Stimulated activated CD4-positive, alpha-beta T cell treated with anti-CD3 and anti-CD28 coated beads, Interleukin-2, amount 100 ng/mL, for 24 hours (primary cell): ENCODE results near the gene ATOX1.
A peak's percentile ranks its signal among the peaks of the same experiment; 100 is the strongest.

ENCODE experiments used
- DNase-seq, 2 donors: peaks; one replicate each; pipeline ENCODE4 v3.0.0-alpha.2; 2020

ATOX1 gene

GRCh38 chr5:151766975-151767374 is 8.5 kb upstream of the ATOX1 start:
- DNase-seq: no peak

GRCh38 chr5:151764801-151765200 is 6.4 kb upstream of the ATOX1 start:
- no peak for DNase-seq

- no peak for DNase-seq
Observed at GRCh38 chr5:151758141-151758429, 346 bp downstream of the ATOX1 start.

GRCh38 chr5:151757233-151758140 is 944 bp downstream of the ATOX1 start:
- peak; percentile 24 to 48 for DNase-seq

GRCh38 chr5:151755383-151755782 is 3.0 kb downstream of the ATOX1 start:
- no peak for DNase-seq

- DNase-seq: no peak
Observed at GRCh38 chr5:151751593-151751992, 6.8 kb downstream of the ATOX1 start.

- no peak for DNase-seq
Observed at GRCh38 chr5:151751091-151751490, 7.3 kb downstream of the ATOX1 start.

- no peak for DNase-seq
Observed at GRCh38 chr5:151750121-151750520, 8.3 kb downstream of the ATOX1 start.

GRCh38 chr5:151745071-151745705 is 13.2 kb downstream of the ATOX1 start:
- DNase-seq: no peak

- DNase-seq: no peak
Observed at GRCh38 chr5:151743530-151743929, 14.9 kb downstream of the ATOX1 start.

GRCh38 chr5:151742870-151743294 is 15.5 kb downstream of the ATOX1 start:
- no peak for DNase-seq

- DNase-seq: no peak
Observed at GRCh38 chr5:151741678-151742423, 16.6 kb downstream of the ATOX1 start.

GRCh38 chr5:151740958-151741373 is 17.5 kb downstream of the ATOX1 start:
- DNase-seq: no peak

GRCh38 chr5:151740336-151740942 is 18.0 kb downstream of the ATOX1 start:
- peak; percentile 31 to 56 for DNase-seq

GRCh38 chr5:151739939-151740335 is 18.5 kb downstream of the ATOX1 start:
- no peak for DNase-seq

- no peak for DNase-seq
Observed at GRCh38 chr5:151739395-151739794, 19.0 kb downstream of the ATOX1 start.

- no peak for DNase-seq
Observed at GRCh38 chr5:151738125-151738848, 20.1 kb downstream of the ATOX1 start.

- no peak for DNase-seq
Observed at GRCh38 chr5:151737431-151737830, 21.0 kb downstream of the ATOX1 start.

- no peak for DNase-seq
Observed at GRCh38 chr5:151735646-151736045, 22.8 kb downstream of the ATOX1 start.

- no peak for DNase-seq
Observed at GRCh38 chr5:151734064-151734408, 24.4 kb downstream of the ATOX1 start.

- no peak for DNase-seq
Observed at GRCh38 chr5:151733358-151734063, 24.9 kb downstream of the ATOX1 start.

GRCh38 chr5:151730381-151730780 is 28.1 kb downstream of the ATOX1 start:
- no peak for DNase-seq
